GM19035 (cell line): ENCODE measurements around the gene ZNF785.
A peak's percentile ranks its signal among the peaks of the same experiment; 100 is the strongest.
"Not testable (repeated sequence)": the region's sequence is repeated elsewhere in the genome, so short reads cannot be mapped to it uniquely, and the experiment has no call there.

Experiments used
- ATAC-seq: cut with Tn5 transposase; IDR thresholded peaks from one replicate; pipeline ENCODE4 v1.9.1; 2021; ENCODE audit not compliant: unreplicated experiment

ZNF785 gene

GRCh38 chr16:30602616-30603277, 17.2 kb upstream of the ZNF785 start:
- ATAC-seq = no peak

- no peak for ATAC-seq
Measured at GRCh38 chr16:30601966-30602365, 16.5 kb upstream of the ZNF785 start.

- ATAC-seq = no peak
Measured at GRCh38 chr16:30600929-30601328, 15.4 kb upstream of the ZNF785 start.

- no peak for ATAC-seq
Measured at GRCh38 chr16:30600215-30600614, 14.7 kb upstream of the ZNF785 start.

- ATAC-seq = no peak
Measured at GRCh38 chr16:30592871-30593270, 7.4 kb upstream of the ZNF785 start.

GRCh38 chr16:30590869-30591268, 5.4 kb upstream of the ZNF785 start:
- not testable (repeated sequence) for ATAC-seq

- ATAC-seq = not testable (repeated sequence)
Measured at GRCh38 chr16:30589582-30589981, 4.1 kb upstream of the ZNF785 start.

- ATAC-seq = no peak
Measured at GRCh38 chr16:30588651-30589050, 3.2 kb upstream of the ZNF785 start.

- peak; percentile 42 for ATAC-seq
Measured at GRCh38 chr16:30585022-30585399, 486 bp downstream of the ZNF785 start.

- no peak for ATAC-seq
Measured at GRCh38 chr16:30582611-30583340, 2.7 kb downstream of the ZNF785 start.

GRCh38 chr16:30581457-30581856, 4.0 kb downstream of the ZNF785 start:
- ATAC-seq = no peak

- no peak for ATAC-seq
Measured at GRCh38 chr16:30574678-30575077, 10.8 kb downstream of the ZNF785 start.

GRCh38 chr16:30571445-30572322, 13.8 kb downstream of the ZNF785 start, which contains the start of gene ZNF688:
Gene ZNF688 (minus strand): TSS chr16:30571714. CDS start chr16:30571629, 85 bp downstream.
- peak; percentile 78 for ATAC-seq

- ATAC-seq = no peak
Measured at GRCh38 chr16:30570636-30571444, 14.7 kb downstream of the ZNF785 start.

GRCh38 chr16:30569746-30570635, 15.5 kb downstream of the ZNF785 start:
- ATAC-seq = no peak

GRCh38 chr16:30569281-30569680, 16.2 kb downstream of the ZNF785 start:
- ATAC-seq = no peak

GRCh38 chr16:30567991-30568638, 17.4 kb downstream of the ZNF785 start:
- no peak for ATAC-seq

- no peak for ATAC-seq
Measured at GRCh38 chr16:30567160-30567990, 18.1 kb downstream of the ZNF785 start.
